NCI-H526 (cell line): ENCODE data around the gene DDA1.
"Not testable (repeated sequence)": the region's sequence is repeated elsewhere in the genome, so short reads cannot be mapped to it uniquely, and the experiment has no call there.

Experiments used
- DNase-seq, 2 experiments: peaks; one replicate each; lab custom pipeline; 2025; lab: John Stamatoyannopoulos, UW

The DDA1 gene

DNA sequence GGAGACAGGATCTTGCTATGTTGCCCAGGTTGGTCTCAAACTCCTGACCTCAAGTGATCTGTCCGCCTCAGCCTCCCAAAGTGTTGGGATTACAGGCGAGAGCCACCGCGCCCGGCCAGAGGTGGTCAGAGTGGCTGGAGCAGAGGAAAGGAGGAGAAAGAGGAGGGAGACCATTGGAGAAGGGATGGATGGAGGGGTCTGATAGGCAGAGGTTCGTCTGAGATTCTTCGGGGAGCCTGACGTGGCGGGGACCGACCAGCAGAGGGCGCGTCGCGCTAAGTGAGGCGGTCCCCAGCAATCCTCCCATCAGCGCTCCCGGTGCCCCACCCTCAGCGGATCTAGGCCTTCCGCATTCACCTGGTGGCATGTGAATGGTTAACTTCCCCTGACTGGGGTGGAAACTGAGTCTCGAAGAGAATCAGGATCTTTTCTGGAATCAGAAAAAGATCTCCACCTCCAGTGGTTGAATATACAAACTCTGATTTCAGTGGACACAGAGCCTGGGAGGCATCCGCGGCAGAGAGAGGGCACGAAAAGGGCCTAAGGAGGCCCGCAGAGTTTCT, 36.8 kb downstream of the DDA1 start:
- peak in 1 of 2 experiments; percentile 56 for DNase-seq

GRCh38 chr19:17347361-17347760, 38.0 kb downstream of the DDA1 start:
- no peak for DNase-seq

DNA sequence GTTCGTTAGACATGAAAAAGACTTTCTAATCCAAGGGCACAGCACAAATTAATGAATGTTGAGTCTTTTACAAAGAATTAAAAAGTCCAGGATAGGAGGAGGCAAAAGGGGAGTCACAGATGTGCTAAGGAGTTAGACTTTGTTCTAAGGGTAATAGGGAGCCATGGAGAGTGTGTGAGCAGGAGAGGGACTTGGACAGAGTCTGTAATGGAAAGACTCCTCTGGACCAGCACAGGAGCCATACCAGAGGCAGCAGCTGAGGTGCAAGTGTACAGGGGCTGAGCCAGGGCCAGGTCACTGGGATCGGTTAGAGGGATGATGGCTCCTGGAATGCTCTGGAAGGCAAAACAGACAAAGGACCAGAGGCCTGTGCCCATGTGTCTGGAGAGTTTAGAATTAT, 38.5 kb downstream of the DDA1 start:
- no peak for DNase-seq

DNA sequence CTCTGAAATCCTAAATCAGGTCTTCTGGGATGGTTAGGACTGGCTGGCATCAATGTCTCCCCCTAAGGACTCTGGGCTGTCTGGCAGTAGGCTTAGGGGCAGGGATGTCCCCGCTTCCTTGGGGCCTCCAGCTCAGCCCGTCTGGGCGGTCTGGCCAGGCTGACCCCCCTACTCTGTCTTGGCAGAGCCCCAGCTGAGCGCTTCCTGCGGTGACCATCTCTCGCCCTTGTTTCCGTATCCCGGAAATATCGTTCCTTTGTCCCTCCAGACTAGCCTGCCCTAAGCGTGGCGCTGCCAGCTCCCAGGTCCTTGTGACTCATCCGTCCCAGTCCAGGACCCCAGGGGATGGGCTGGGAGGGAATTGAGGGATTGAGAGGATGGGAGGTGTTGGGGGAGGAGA, 39.3 kb downstream of the DDA1 start:
- no peak for DNase-seq

DNA sequence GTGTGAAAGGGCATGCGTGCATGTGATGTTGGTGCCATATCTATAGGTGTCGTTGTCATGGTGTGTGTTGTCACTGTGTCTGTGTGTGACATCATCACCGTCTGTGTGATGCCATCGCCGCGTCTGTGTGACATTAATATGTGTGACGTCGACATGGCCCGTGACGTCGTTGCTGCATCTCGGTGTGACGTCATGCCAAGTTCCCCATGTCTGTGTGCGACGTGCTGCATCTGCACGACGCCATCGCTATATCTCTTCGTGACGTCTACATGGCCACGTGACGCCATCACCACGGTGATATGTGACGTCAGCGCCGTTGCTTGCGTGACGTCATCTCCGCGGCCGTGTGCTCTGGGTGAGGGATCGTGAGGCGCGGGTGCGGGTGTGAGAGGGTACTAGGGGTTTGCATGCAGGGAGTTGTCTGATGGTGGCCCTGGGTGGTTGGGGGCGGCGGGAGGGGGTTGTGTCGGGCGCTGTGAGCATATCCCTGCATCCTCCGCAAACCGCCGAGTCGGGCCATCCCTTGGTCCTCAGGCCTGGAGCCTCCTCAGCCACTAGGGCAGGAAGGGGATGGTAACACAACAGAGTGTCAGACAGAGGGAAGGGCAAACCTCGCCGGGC, 42.6 kb downstream of the DDA1 start:
- DNase-seq: no peak

DNA sequence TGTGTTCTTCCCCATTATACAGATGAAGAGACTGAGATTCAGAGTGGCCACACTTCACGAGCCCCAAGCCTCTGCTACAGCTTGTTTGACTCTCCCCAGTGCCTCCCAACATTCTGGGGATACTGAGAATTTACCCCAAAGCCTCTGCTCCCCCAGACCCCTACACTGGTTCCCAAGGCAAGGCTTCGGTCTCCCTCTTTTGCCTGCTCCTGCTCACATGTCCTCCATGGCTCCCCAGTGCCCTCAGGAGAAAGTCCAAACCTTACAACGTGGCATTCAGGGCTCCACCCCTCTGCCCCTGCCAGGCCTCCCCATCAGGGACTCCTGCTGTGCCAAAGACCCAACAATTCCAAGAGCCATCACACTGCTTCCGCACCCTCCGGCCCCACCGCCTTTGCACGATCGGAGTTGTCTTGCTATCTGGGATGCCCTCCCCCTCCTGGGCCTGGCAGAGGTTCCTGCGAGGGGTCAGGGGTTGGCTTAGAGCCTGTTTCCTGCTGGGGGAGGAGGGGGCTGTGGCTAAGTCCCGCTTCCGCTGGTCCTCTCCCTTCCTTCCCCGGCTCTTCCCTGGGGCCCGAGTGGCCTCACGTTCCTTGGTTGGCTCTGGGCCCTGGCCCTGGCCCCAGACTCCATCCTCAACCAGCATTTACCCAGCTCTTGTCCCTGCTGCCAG, 43.4 kb downstream of the DDA1 start:
- no peak for DNase-seq

DNA sequence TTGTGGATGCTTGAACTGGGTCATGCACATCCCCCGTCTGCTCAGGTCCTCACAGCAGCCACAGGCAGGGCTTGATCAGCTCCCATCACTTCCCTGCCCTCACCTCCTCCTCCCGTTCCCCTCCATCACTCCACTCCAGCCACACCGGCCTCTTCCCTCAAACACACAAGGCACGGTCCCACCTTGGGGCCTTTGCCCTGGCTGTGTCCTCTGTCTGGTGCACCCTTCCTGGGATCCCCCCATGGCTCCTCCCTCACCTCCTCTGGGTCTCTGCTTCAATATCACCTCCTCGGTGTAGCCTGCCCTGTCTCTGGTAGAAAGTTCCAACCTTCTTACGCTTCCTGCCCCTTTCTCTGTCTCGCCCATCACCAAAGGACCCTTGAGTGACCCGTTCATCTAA, 44.0 kb downstream of the DDA1 start:
- DNase-seq: no peak

DNA sequence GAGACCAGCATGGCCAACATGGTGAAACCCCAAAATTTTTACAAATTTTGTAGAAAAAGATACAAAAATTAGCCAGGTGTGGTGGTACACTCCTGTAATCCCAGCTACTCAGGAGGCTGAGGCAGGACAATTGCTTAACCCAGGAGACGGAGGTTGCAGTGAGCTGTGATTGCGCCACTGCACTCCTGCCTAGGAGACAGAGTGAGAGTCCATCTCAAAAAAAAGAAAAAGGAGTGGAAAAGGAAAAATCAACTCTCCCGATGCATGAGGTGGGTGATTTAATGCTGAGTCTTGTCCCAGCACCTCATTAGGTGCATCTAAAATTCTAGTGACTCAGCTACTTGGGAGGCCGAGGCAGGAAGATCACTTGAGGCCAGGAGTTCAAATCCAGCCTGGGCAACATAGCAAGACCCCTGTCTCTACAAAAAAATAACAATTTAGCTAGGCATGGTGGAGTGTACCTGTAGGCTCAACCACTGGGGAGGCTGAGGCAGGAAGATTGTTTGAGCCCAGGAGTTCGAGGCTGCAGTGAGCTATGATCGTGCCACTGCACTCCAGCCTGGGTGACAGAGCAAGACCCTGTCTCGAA, 47.8 kb downstream of the DDA1 start:
- no peak for DNase-seq

- DNase-seq: no peak
Measured at GRCh38 chr19:17357724-17358123, 48.4 kb downstream of the DDA1 start.

- DNase-seq: no peak
Measured at GRCh38 chr19:17358395-17358794, 49.0 kb downstream of the DDA1 start.

- no peak for DNase-seq
Measured at GRCh38 chr19:17359905-17360800, 50.8 kb downstream of the DDA1 start.

- not testable (repeated sequence) for DNase-seq
Measured at GRCh38 chr19:17363852-17364605, 54.7 kb downstream of the DDA1 start.

DNA sequence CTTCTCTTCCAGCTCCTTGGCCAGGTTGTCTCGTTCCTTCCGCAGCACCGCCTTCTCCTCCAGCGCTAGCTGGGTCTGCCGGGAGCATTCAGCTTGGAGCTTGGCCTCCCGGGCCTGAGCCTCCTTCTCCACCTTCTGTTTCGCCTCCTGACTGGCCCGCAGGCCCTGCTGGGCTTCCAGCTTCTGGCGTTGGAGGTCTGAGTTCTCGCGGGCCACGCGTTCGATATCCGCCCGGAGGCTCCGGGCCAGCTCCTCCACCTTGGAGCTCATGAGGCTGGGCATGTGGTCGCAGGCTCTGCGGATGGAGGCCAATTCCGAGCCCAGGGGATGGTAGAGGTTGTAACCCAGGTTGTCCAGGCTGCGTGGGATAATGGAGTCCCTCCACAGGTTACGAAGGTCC, 56.0 kb downstream of the DDA1 start:
- DNase-seq: no peak

GRCh38 chr19:17370026-17370587, 60.7 kb downstream of the DDA1 start:
- no peak for DNase-seq
